LNCaP clone FGC (cell line): ENCODE measurements around the gene KLK4.

Experiments used
- DNase-seq: peaks from one replicate; pipeline ENCODE4 v3.0.0-alpha.2; 2011; ENCODE audit warnings: low read depth
- H3K4me3 ChIP-seq: 2 replicates; pipeline ENCODE4 v1.5.1; 2011; ENCODE audit warnings: mild to moderate bottlenecking, low read depth, low read length, control low read depth
- TF ChIP-seq, protein P1 (sequence below): IDR thresholded peaks from 2 replicates; pipeline ENCODE4 v1.5.1; 2012; ENCODE audit warnings: mild to moderate bottlenecking; ENCODE audit not compliant: control insufficient read depth, insufficient read depth; ENCODE audit errors: extremely low read depth

Gene KLK4

DNA sequence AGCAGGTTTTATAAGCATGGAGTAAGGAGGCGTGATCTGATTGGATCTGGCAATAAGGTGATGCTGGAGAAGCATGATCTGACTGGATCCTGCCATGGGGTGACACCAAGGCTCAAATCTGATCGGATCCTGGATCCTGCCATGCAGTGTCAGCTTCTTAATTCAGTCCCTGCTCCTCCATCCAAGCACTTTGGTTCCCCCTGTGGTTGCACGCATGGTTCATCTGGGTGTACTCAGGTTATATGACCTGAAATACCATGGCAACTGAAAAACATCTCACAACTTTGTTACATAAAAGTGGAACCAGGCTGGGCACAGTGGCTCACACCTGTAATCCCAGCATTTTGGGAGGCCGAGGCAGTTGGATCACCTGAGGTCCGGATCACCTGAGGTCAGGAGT is 17.6 kb upstream of the KLK4 start:
- H3K4me3 ChIP-seq = no peak overlapping the region
- TF ChIP-seq, protein P1, sequence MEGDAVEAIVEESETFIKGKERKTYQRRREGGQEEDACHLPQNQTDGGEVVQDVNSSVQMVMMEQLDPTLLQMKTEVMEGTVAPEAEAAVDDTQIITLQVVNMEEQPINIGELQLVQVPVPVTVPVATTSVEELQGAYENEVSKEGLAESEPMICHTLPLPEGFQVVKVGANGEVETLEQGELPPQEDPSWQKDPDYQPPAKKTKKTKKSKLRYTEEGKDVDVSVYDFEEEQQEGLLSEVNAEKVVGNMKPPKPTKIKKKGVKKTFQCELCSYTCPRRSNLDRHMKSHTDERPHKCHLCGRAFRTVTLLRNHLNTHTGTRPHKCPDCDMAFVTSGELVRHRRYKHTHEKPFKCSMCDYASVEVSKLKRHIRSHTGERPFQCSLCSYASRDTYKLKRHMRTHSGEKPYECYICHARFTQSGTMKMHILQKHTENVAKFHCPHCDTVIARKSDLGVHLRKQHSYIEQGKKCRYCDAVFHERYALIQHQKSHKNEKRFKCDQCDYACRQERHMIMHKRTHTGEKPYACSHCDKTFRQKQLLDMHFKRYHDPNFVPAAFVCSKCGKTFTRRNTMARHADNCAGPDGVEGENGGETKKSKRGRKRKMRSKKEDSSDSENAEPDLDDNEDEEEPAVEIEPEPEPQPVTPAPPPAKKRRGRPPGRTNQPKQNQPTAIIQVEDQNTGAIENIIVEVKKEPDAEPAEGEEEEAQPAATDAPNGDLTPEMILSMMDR = no peak
- DNase-seq = no peak

DNA sequence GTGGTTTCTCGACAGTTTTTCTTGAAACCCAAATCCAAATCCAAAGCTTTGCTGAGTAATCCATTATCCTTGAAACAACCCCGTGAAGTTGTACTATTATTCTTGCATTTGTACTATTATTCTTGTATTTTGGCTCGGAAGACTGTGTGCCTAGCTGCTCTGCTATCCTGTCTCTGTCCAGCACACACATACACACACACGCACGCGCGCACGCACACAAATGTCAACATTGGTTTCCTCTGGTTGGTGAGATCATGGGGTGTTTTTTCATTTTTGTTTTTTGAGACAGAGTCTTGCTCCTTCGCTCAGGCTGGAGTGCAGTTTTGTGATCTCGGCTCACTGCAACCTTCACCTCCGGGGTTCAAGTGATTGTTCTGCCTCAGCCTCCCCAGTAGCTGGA is 14.9 kb upstream of the KLK4 start:
- TF ChIP-seq, protein P1 = no peak
- no peak overlapping the region for H3K4me3 ChIP-seq
- DNase-seq = no peak

DNA sequence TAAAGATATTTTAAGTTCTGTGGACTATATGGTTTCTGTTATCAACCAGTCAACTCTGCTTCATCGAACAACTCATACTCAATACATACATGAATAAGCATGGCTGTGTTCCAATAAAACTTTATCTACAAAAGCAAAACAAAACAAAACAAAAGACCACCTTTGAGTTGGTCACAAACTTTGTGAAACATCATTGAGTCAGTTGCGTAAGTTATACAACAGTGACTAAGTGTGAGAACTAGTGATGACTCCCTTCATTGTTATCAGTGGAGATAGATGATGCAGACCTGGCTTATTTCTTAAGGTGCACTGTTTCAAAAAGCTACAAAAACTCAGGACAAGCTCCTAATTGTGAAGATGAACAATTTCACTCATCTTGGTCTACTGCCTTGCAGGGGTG is 14.5 kb upstream of the KLK4 start:
- H3K4me3 ChIP-seq = no peak overlapping the region
- no peak for DNase-seq
- TF ChIP-seq, protein P1 = no peak

DNA sequence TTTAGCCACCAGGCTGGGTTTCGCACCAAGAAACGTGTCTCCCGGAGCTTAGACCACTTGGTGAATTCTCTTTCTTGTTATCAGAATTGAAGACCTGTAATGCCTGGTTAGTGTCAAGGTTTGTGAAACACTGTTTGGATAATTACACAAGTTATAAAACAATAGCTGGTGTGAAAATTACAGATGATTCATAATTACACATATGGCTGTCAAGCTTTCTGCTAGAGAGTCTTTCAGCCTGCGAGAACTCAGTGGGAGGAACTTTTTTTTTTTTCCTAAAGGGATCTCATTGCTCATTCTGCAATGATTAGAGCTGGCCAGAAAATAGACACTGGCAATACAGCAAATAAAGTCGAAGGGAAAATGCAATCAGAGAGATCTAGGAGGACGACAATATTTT is 13.4 kb upstream of the KLK4 start:
- DNase-seq = no peak
- TF ChIP-seq, protein P1 = no peak
- H3K4me3 ChIP-seq = no peak overlapping the region

DNA sequence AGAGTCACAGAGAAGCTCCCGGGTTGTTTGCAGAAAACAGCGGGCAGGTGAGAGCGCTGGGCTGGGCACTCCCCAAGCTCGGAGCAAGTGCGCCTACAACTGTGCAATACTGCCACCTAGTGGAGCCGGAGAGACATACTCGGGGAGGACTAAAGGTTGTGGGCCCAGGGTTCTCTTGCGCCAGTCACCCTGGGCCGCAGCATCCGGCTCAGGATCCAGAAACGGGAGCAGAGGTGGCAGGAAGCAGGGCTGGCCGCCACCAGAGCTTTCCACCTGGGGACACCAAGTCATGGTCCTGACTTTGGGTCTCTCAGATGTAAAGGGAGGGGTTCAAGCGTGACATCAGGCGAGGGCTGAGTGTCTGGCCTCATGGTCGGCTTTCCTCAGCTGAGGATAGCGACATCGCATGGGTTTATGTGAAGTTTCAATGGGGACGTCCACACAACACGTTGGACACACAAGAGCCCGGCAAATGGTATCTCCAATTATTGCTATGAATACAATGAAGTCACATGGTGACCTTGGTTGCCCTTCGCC is 11.2 kb upstream of the KLK4 start:
- no peak overlapping the region for H3K4me3 ChIP-seq
- DNase-seq = peak; percentile 86
- TF ChIP-seq, protein P1 = peak; percentile 81

DNA sequence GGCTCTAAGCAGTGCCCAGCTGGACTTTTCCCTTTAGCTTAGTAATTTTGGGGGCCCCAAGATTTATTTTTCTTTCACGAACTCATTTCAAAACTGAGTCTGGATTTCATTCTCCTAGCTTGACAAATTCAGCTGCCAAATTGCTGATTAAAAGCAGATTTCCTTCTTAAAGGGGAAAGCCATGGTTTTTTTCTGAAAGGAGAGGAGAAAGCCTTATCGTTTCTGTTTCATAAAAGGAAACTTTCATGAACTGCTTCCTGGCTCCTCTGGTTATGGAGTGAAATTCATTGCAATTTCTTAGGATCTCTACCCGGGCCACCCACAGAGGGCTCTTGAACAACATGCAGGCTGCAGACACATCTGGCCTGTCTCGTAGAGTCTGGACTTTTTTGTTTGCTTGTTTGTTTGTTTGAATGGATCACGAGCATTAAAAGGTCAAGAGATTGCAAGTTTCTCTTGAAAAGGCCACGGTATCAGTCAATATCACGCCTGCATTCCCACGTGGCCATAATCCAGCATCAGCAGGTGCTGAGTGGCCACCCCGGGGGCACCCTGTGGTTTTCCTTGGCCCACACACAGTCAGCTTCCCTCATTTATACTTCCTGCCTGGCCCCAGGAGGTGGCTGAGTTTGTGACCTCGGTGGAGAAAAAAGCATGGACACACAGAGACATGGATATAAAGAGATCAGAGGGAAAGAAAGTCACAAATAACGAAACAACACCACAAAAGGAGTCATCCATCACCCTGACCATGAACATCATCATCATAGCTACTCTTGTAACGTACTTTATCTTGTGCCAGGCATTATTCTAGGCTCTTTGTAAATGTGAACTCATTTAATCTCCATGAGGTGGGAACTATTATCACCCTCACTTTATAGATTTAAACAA is 10.5 kb upstream of the KLK4 start:
- H3K4me3 ChIP-seq = no peak overlapping the region
- TF ChIP-seq, protein P1 = 0 out of 2 replicates have a peak, but pooled peaks have one; percentile 9
- DNase-seq = peak; percentile 73
